ENCODE data around the gene POLD2.

The POLD2 gene

DNA sequence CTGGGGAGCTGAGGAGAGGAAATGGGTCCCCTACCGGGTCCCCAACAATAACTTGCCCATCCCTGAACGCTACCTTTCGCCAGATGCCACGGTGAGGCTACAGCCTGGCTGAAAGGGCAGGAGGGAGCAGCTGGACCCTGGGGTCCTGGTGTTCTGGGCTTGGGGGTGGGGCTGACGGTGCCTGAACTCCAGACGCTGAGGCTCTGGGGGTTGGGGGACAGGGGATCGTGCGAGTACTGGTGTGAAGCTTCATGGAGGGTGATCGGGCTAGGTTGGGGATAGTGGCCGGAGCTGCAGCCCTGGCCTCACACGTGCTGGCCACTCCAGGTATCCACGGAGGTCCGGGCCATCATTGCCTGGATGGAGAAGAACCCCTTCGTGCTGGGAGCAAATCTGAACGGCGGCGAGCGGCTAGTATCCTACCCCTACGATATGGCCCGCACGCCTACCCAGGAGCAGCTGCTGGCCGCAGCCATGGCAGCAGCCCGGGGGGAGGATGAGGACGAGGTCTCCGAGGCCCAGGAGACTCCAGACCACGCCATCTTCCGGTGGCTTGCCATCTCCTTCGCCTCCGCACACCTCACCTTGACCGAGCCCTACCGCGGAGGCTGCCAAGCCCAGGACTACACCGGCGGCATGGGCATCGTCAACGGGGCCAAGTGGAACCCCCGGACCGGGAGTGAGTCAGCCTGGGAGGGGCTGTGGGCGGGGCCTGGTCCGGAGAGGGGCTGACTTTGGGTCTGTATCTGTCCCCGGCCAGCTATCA lies 10.9 kb downstream of the POLD2 start:
- DNase-seq: no peak

DNA sequence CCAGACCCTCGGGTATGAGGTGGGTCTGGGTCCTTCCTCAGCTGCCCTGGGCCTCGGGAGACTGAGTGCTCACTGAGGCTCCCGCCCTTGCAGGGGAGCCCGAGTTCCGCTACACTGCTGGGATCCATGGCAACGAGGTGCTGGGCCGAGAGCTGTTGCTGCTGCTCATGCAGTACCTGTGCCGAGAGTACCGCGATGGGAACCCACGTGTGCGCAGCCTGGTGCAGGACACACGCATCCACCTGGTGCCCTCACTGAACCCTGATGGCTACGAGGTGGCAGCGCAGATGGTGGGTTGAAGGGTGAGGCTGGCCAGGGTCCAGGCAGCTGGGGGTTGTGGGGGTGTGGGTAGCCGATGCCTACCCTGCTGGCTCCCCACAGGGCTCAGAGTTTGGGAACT lies 11.6 kb downstream of the POLD2 start:
- DNase-seq: no peak

DNA sequence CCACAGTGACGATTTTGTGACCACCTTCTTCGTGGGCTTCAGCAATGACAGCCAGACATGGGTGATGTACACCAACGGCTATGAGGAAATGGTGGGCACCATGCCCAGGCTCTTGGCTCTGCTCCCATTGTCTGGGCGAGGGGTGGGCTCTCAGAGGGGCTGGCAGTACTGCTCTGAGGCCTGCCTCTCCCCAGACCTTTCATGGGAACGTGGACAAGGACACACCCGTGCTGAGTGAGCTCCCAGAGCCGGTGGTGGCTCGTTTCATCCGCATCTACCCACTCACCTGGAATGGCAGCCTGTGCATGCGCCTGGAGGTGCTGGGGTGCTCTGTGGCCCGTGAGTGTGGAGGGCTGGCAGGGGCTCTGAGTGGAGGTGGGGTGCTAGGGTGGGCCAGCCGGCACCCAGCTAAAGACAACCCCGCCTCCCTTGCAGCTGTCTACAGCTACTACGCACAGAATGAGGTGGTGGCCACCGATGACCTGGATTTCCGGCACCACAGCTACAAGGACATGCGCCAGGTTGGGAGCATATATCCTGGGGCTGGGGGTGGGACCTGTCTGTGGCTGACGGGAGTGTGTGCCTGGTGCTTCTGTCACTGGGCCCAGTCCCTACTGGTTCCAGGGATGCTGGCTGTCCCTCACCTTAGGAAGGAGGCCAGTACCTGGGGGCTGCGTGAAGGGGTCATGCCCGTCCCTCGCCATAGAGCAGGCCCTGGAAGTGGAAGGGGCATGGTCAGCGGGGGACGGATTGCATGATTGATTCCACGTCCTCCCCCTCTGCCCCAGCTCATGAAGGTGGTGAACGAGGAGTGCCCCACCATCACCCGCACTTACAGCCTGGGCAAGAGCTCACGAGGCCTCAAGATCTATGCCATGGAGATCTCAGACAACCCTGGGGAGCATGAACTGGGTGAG lies 12.4 kb downstream of the POLD2 start:
- no peak for DNase-seq

DNA sequence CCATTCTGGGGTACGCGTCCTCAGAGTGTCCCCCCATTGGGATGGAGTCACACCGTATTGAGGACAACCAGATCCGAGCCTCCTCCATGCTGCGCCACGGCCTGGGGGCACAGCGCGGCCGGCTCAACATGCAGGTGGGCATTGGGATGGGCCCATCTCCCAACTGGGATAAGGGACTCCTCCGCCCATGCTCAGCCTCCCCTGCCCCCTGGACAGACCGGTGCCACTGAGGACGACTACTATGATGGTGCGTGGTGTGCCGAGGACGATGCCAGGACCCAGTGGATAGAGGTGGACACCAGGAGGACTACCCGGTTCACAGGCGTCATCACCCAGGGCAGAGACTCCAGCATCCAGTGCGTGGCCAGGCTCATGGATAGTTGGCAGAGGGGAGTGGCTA lies 13.4 kb downstream of the POLD2 start:
- no peak for DNase-seq

DNA sequence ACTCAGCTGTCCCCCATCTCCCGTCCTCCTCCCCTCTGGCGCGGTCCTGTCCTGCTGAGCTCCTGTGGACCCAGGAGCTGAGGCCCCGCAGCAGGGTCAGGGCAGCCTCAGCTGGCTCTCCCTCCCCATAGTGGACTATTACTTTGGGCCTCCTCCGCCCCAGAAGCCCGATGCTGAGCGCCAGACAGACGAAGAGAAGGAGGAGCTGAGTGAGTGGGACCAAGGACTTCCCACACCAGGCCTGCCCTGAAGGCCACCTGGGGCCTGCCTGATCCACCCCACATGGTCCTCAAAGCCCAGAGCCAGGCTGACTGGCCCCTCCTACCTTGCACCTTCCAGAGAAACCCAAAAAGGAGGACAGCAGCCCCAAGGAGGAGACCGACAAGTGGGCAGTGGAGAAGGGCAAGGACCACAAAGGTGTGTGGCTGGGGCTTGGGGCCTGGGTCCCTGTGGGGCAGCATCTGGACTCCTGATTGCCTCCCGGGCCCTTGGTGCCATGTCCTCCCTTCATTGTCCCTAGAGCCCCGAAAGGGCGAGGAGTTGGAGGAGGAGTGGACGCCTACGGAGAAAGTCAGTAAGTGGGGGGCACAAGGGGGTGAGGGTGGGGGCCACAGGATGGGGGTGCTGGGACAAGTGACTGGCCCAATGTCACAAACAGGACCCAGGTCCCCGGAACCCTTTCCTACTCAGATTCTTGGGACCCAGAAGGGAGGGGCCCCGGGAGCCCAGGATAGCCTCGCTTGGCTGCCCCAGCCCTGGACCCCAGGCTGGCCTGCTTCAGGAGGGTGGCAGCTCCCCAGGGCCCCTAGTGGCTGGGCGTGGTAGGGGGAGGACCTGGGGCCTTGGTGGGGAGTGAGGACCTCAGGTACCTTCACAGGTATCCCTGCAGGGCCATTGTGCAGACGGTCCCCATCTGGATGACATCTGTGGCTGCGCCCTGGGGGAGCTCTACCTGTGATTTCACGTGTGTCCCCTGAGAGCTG lies 14.3 kb downstream of the POLD2 start:
- no peak for DNase-seq

DNA sequence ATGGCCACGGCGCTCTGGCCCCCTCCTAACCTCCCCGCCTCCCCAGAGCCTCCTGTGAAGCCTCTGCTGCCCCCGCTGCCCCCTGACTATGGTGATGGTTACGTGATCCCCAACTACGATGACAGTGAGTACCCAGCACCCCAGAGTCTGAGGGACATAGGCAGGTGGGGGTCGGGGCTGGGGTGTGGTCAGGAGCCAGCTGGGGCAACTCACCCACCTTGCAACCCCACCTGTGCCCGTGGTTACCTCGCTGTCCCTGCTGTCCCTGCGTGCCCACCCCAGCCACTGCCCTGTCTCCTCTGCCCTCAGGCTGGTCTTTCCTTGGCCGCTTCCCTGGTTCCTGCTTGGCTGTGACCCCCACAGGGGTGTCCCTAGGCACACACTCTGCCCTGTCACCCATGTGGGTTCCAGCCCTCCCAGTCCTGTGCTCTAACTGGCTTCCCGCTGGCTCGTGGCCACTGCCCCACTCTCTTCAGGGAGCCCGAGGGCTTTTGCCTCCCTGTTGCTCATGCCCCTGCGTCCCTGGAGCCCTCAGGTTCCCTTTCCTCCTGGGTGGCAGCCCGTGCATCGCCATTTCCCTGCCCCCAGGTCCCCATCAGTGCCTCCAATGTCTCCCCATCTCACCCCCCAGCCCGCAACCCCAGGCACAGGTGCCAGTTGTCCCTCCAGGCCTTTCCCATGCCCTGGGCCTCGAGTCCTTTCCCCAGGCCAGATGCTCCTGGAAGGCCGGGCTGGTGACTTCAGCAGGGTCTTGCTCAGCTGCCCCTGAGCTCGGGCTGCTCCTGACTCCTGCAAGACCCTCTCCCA lies 15.2 kb downstream of the POLD2 start:
- no peak for DNase-seq

DNA sequence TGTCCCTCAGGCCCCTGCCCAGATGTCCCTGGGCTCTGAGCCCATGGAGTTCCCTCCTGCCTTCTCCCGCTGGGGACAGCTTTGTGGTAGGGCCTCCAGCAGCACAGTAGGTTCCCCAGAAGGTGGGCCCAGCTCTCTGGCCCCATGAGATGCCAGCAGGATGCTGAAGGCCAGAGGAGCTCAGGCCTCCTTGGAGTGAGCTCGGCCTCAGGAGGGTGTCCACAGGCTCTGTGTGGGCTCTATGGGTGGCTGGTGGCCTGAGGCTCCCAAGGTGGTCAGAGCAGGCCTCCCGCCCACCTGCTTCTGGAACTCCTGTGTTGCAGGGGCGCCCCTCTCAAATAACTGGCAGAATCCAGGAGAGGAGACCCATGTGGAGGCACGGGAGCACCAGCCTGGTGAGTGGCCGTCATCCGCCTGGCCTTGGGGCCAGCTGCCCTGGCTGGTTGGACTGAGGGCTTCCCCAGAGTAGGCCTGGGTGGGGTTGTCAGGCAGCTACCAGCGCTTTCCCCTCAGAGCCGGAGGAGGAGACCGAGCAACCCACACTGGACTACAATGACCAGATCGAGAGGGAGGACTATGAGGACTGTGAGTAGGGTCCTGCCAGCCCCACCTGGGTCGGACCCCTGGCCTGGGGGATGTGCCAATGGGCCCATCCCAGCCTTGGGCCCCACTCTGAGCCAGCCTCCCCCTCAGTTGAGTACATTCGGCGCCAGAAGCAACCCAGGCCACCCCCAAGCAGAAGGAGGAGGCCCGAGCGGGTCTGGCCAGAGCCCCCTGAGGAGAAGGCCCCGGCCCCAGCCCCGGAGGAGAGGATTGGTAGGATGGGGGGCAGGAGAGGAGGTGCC lies 16.0 kb downstream of the POLD2 start:
- DNase-seq: no peak

DNA sequence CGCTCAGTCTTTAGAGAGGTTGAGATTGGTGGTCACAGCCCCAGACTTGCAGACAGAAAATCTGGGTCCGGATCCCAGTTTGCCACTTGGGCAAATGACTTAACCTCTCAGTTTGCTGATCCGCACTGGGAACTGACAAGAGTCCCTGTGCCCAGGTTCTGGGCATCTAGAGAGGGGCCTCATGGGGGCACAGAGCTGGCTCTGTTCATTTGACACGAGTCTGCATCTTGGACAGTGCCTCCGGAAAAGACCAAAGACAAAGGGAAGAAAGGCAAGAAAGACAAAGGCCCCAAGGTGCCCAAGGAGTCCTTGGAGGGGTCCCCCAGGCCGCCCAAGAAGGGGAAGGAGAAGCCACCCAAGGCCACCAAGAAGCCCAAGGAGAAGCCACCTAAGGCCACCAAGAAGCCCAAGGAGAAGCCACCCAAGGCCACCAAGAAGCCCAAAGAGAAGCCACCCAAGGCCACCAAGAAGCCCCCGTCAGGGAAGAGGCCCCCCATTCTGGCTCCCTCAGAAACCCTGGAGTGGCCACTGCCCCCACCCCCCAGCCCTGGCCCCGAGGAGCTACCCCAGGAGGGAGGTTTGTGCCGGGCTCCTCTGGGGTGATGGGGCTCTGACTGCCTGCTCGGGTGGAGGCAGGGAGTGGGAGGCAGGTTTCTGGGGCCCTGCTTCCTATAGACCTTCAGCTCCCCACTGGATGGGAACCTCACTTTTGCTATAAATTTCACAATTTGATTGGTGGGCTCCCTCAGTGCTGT lies 16.9 kb downstream of the POLD2 start:
- no peak for DNase-seq

DNA sequence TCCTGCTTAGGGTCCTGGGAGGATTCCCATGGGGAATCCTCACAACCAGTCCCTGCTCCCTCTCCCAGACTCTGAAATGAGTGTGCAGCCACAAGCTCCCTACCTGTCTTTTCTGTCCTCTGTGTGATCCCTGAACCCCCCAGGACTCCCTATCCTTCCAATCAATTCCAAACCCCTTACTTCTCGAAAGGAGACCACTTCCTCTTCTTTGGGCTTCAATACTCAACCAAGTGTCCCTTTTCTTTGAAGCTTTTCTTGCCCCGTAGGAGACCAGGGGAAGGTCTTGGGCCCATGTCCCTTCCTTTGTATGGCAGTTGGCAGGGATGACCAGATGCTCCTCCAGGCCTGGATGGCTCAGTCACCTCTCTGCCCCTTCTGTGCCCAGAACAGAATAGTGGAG lies 17.5 kb downstream of the POLD2 start:
- DNase-seq: no peak

DNA sequence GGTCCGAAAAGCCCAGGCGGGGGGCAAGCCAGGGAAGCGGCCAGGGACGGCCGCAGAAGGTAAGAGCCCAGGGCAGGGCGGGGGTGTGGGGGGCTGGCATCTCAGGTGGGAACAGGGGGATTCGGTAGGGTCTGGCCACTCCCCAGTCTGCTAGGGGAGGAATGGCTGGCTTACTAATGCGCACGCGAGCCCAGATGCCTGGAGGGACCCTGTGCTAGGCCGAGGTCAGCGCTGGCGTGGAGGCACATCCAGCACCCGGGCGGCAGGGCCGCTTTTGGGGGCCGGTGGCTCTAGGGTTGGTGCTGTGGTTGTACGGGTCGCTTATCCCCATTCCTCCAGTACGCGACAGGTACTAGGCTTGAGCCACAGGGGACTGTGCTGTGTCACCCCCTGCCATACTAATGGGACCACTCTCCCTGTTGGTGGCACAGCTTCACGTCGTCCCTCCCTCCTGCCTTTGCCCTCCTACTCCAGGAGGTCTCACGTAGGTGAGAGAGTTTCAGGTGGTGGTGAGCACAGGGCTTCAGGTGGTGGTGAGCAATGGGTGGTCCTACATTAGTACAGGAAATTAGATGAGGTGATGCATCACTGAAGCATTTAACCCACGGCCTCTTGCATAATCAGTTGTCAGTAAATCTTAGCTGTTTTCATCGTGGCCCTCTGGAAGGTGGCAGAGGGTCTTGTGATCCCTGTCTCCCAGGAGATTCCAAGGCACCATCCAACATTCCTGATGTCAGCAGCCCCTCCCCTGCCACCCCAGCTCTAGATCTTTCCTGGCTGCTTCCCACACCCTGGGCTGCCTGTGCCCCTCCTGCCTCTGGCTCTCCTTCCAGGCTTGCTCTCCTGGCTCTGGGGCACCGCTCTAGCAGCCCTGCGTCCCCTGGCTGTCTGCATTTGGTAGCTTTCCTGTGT lies 18.2 kb downstream of the POLD2 start:
- peak in 1 of 2 experiments; percentile 62 for DNase-seq

DNA sequence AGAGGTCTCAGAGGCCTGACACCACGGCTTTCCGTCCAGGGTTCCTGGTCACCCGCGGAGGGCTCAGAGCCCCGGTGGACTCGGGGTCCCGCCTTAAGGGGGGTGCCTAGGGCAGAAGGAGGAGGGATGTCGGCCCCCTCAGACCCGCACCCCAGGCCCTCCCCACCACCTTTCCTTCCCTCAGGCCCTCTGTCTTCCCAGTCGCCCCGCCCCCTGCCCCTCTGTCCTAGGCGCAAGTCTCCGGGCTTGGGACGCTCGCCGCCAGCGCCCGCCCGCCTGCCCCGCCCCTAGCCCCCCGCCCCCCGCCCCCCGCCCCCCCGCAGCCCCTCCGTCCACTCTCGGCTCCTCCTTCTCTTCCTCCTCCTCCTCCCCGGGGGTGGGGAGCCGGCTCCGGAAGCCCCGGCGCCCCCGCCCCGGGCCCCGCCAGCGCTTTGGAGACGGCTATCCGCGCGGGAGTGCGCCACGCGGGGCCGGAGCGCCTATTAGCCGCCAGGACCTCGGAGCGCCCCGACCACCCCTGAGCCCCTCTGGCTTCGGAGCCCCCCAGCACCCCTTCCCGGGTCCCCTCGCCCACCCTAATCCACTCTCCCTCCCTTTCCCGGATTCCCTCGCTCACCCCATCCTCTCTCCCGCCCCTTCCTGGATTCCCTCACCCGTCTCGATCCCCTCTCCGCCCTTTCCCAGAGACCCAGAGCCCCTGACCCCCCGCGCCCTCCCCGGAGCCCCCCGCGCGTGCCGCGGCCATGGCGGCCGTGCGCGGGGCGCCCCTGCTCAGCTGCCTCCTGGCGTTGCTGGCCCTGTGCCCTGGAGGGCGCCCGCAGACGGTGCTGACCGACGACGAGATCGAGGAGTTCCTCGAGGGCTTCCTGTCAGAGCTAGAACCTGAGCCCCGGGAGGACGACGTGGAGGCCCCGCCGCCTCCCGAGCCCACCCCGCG lies 19.2 kb downstream of the POLD2 start, which contains the start of gene AEBP1:
TSS of gene AEBP1 (plus strand) at position 423 of the 937 bp plus-strand sequence. CDS start at position 744, 321 bp downstream.
- peak; percentile 43 to 55 for DNase-seq

DNA sequence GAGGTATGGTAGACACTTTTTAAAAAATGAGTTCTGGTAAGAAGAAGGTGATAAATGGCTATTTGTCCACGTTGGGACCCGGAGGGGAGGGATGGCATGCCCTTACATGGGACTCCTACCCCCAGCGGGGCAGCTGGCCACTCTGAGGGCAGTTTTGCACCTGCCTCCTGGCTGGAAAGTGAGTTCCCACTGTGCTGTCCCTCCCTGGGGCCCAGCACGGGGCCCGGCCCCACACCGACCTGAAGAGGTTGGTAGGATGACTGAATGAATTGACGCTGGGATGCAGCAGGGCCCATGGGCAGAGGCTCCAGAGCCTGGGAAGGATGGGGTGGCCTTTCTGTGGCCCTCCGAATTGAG lies 19.8 kb downstream of the POLD2 start:
- DNase-seq: no peak

DNA sequence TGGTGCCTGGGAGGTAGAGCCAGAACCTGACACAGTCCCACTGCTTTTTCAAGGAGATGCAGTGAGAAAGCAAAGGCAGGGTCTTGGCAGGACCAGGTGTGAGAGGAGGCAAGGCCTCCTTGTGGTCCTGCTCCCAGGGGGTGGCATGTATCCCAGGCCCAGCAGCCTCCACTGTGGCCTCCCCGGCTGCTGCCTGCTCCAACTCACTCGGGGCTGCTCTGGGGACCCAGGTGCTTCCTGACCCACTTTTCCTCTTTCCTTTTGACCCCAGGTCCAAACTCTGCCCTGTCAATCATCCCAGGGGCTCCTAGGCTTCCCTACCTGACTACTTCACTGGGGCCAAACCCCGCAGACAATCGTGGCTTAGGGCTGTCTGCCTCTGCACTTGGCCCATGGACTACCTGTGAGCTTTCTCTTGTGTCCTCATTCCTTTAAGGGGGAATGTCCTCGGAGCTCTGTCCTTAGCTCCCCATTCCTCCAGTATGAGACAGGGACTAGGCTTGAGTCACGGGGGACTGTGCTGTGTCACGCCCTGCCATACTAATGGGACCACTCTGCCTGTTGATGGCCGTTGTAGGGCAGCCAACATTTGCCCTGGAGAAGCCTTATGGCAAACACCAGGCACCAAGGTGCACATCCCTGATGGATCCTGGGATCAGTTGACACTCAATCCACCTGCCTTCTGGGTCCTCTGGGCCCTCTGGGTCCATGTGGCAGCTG lies 20.3 kb downstream of the POLD2 start:
- peak in 1 of 2 experiments; percentile 20 for DNase-seq

DNA sequence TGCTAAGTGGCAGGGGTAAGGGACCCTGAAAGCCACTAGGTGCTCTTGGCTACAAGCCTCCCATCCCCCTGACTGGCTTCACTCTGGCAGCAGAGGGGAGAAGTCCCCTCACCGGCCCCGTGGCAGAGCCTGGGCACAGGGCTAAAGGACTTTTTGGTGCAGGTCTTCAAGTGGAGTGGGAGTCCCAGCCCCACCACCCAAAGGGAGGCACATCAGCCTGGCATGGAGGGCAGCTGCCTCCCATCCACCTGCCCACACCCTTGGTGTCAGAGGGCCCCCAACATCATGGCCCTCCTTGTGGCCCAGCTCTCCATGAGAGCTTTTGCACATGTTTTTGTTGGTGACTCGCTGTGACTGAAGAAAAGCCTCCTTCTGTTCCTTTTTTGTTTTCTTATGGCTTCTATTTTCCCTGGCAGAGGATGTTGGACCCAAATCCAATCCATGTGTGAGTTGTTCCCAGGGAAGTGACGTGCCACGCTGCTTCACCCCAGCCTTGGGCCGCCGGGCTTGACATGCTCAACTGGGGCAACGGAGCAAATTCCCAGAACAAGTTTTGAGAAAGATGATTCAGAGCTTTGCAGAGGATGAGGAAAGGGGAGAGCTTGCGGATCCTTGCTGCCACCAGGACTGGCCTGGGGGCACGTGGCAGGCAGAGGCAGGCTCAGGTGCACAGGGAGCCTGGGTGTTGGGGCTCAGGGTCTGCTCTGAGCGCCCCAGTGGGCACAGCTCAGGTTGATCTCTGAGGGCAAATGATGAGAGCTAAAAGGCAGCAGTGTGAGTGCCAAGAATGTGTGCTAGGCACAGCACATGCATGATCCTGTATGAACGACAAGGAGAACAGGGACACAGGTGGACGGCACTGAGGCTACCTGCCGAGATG lies 21.1 kb downstream of the POLD2 start:
- no peak for DNase-seq

DNA sequence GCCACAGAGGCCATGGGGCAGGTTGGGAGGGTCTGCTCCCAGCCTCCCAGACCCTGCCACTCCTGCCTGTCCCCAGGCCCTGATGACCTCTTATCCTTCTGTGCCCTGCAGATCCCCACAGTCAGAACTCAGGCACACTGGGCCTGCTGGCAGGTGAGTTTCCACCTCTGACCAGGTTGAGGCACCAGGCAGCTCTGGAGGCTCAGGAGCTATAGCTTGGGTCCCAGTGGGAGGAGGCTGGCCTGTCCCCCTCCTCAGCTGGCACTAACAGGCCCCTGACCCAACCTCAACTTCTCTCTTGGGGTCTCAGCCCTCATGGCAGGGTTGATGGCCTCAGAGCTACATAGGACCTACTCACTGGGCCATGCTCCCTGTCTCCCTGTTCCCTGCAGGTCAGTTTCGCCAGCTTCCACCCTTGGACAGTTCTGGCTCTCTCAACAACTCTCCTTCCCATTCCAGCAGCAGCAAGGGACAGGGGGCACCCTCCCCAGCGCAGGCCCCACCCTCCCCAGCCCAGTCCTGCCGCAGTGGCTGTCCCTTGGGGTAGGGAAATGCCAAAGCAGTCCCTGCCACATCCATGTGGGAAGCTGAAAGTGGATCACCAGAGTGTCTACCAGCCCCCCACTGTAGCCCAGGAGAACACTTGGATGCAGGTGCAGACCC lies 21.9 kb downstream of the POLD2 start:
- DNase-seq: no peak

All from activated T-cell treated with anti-CD3 and anti-CD28 coated beads, Interleukin-2, amount 50 U/mL, for 48 hours (primary cell).